Measurements from ENCODE around the gene CCL3. TPM values are rescaled to one million over a fixed set of nuclear protein-coding genes. Genes with fewer than 3 reads are reported as not detected.
A peak's percentile ranks its signal among the peaks of the same experiment; 100 is the strongest.

The CCL3 gene
- total RNA-seq, 1 donor from 2014 or later, result 9.9 TPM

- H3K9me3 ChIP-seq, result no peaks in the 10 kb centered on the region
- no peak for TF ChIP-seq CTCF (IDR thresholded peaks at IDR 0.05)
- DNase-seq, result no peak
- ATAC-seq, result peak; percentile 70
- no peaks in the 10 kb centered on the region for H3K4me1 ChIP-seq
- H3K4me3 ChIP-seq, result no peak overlapping the region
- intact Hi-C loops (cut with DNase I), result no loop called here
- H3K27me3 ChIP-seq, result no peaks in the 10 kb centered on the region
- H3K27ac ChIP-seq, result no peak overlapping the region
- H3K36me3 ChIP-seq, result no peaks in the 10 kb centered on the region
Observed at GRCh38 chr17:36057911-36058310, 32.0 kb downstream of the CCL3 start.

DNA sequence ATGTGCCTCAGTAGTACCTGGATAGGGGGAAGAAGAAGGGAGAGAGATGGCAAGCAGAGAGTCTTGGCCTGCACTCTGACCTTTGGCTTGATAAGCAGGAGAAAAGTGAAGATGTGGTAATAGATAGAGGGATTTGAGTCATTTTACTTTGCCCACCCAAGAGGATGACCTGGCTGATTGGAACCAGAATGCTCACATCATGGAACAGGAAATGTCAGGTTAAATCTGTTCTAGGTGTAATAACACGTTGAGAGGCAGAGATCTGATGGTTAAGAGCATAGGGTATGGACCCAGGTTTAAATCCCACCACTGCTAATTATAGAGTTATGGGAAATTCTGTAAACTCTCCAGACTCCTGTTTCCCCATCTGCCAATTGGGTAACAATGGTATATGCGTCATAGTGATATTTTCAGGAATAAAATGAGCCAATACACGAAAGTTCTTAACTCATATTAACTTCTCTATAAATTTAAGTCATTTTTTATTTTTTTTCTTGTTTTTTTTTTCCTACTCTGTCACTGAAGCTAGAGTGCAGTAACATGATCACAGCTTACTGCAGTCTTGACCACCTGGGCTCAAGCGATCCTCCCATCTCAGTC lies 33.9 kb downstream of the CCL3 start:
- no peak overlapping the region for H3K4me3 ChIP-seq
- no peaks in the 10 kb centered on the region for H3K27me3 ChIP-seq
- H3K9me3 ChIP-seq, result no peaks in the 10 kb centered on the region
- ATAC-seq, result no peak
- DNase-seq, result no peak
- intact Hi-C loops (cut with DNase I), result no loop called here
- no peak for TF ChIP-seq CTCF (IDR thresholded peaks at IDR 0.05)
- no peak overlapping the region for H3K27ac ChIP-seq
- H3K4me1 ChIP-seq, result no peaks in the 10 kb centered on the region
- H3K36me3 ChIP-seq, result no peaks in the 10 kb centered on the region

- Histone ChIP-seq H3K36me3 (no peaks in the 10 kb centered on the region), H3K9me3 (no peaks in the 10 kb centered on the region), H3K4me1 (no peaks in the 10 kb centered on the region), H3K27me3 (no peaks in the 10 kb centered on the region), H3K4me3 (no peak overlapping the region), H3K27ac (no peak overlapping the region)
- DNase-seq (no peak), ATAC-seq (no peak)
- intact Hi-C loops (cut with DNase I), result no loop called here
- TF ChIP-seq CTCF (IDR thresholded peaks at IDR 0.05), result no peak
Observed at GRCh38 chr17:36055171-36055570, 34.8 kb downstream of the CCL3 start.

DNA sequence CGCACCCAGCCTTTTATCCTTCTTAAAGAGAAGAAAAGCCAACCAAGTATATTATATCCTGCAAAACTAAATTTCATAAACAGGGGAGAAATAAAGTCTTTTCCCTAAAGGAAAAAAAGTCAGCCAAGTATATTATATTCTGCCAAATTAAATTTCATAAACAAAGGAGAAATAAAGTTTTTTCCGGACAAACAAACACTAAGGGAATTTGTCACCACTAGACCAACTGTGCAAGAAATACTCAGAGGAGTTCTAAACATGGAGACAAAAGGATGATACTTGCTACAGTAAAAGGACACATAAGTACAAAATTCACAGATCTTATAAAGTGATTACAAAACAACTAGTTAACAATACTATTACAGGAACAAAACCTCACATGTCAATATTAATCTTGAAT lies 40.3 kb downstream of the CCL3 start:
- no peak overlapping the region for H3K4me3 ChIP-seq
- no peaks in the 10 kb centered on the region for H3K4me1 ChIP-seq
- intact Hi-C loops (cut with DNase I), result no loop called here
- DNase-seq (no peak), ATAC-seq (no peak)
- H3K36me3 ChIP-seq, result no peaks in the 10 kb centered on the region
- H3K27me3 ChIP-seq, result no peaks in the 10 kb centered on the region
- H3K27ac ChIP-seq, result no peak overlapping the region
- no peak for TF ChIP-seq CTCF (IDR thresholded peaks at IDR 0.05)
- no peaks in the 10 kb centered on the region for H3K9me3 ChIP-seq

DNA sequence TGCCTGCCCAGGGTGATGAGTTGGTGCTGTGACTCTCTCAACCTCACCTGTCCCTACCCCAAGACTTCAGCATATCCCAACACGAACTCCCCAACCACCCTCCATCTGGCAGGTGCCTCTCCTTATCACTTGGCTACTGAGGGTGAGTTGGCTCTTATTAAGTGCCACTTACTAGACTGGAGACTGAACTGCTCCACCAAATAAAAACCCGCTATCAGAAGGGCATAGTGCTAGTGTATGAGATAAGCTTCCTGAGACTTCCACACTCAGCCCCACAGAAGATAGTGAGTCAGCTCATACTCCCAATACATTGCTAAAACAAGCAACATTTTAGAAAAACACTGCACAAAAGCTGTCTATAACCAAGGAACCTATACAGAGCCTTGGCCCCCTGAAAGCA lies 41.9 kb downstream of the CCL3 start:
- H3K36me3 ChIP-seq, result no peaks in the 10 kb centered on the region
- H3K27ac ChIP-seq, result no peak overlapping the region
- no peaks in the 10 kb centered on the region for H3K27me3 ChIP-seq
- ATAC-seq (no peak), DNase-seq (no peak)
- no peak for TF ChIP-seq CTCF (IDR thresholded peaks at IDR 0.05)
- intact Hi-C loops (cut with DNase I), result no loop called here
- H3K9me3 ChIP-seq, result no peaks in the 10 kb centered on the region
- no peaks in the 10 kb centered on the region for H3K4me1 ChIP-seq
- no peak overlapping the region for H3K4me3 ChIP-seq

Other genes starting within 250 kb of the CCL3 start
- 0.17 TPM for gene HEATR9, start 221.3 kb downstream of the CCL3 start, total RNA-seq
- gene CCL5, start 209.8 kb downstream of the CCL3 start, total RNA-seq, result 22.5 TPM
- gene RDM1, start 159.4 kb downstream of the CCL3 start, total RNA-seq, result not detected
- not detected for gene LYZL6, start 146.4 kb downstream of the CCL3 start, total RNA-seq
- 0.58 TPM for gene CCL16, start 108.6 kb downstream of the CCL3 start, total RNA-seq
- gene CCL14, start 103.4 kb downstream of the CCL3 start, total RNA-seq, result 110 TPM
- 1.3 TPM for gene CCL15, start 88.6 kb downstream of the CCL3 start, total RNA-seq
- gene CCL23, start 72.2 kb downstream of the CCL3 start, total RNA-seq, result 26.5 TPM
- 31.9 TPM for gene CCL18, start 25.9 kb downstream of the CCL3 start, total RNA-seq
- 12.5 TPM for gene CCL4, start 13.7 kb upstream of the CCL3 start, total RNA-seq
- gene TBC1D3B, start 86.5 kb upstream of the CCL3 start, total RNA-seq, result 8.2 TPM
- gene CCL3L1, start 106.6 kb upstream of the CCL3 start, total RNA-seq, result 0.72 TPM
- 4.5 TPM for gene CCL4L2, start 120.9 kb upstream of the CCL3 start, total RNA-seq
- gene TBC1D3I, start 174.4 kb upstream of the CCL3 start, total RNA-seq, result 0.72 TPM
- gene TBC1D3G, start 233.7 kb upstream of the CCL3 start, total RNA-seq, result not detected